GM19397 (cell line): Measurements from ENCODE around the gene KRTAP10-10.
"Not testable (repeated sequence)": the region's sequence is repeated elsewhere in the genome, so short reads cannot be mapped to it uniquely, and the experiment has no call there.

Experiments
- ATAC-seq: cut with Tn5 transposase; IDR thresholded peaks from one replicate; pipeline ENCODE4 v1.9.1; 2021; ENCODE audit warnings: mild to moderate bottlenecking, moderate library complexity; ENCODE audit not compliant: unreplicated experiment

KRTAP10-10 gene

GRCh38 chr21:44625756-44626155, 11.4 kb upstream of the KRTAP10-10 start:
- ATAC-seq: no peak

- no peak for ATAC-seq
Observed at GRCh38 chr21:44626262-44626661, 10.9 kb upstream of the KRTAP10-10 start.

DNA sequence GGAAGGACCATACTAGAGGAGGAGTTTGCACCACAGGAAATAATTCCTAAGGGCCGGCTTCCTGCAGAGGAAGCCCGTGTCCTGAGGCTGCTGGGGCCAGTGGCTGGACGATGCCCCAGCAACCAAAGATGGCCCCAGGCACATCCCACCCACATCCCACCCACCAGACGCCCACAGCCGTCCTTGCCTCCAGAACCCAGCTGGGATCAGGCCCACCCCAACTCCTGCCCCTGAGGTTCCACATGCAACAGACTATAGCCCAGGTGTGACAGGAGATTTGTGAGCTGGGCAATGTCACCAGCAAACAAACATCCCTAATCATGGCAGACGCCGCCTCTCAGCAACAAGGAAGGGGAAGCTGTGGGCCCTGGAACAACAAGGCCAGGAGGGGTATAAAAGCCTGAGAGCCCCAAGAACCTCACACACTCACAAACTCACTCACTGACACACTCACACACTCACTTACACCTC, 10.4 kb upstream of the KRTAP10-10 start, which contains the start of gene KRTAP10-9:
Gene KRTAP10-9, plus strand, starts transcription at position 421 of the 471 bp plus-strand sequence. CDS start 79 bp downstream, outside the sequence.
- no peak for ATAC-seq

DNA sequence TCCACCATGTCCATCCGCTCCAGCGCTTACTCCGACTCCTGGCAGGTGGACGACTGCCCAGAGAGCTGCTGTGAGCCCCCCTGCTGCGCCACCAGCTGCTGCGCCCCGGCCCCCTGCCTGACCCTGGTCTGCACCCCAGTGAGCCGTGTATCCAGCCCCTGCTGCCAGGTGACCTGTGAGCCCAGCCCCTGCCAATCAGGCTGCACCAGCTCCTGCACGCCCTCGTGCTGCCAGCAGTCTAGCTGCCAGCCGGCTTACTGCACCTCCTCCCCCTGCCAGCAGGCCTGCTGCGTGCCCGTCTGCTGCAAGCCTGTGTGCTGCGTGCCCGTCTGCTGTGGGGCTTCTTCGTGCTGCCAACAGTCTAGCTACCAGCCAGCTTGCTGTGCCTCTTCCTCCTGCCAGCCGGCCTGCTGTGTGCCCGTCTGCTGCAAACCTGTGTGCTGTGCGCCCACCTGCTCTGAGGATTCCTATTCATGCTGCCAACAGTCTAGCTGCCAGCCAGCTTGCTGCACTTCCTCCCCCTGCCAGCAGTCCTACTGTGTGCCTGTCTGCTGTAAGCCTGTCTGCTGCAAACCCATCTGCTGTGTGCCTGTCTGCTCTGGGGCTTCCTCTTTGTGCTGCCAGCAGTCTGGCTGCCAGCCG, 9.9 kb upstream of the KRTAP10-10 start:
- ATAC-seq: not testable (repeated sequence)

- ATAC-seq: not testable (repeated sequence)
Observed at GRCh38 chr21:44627831-44628233, 9.3 kb upstream of the KRTAP10-10 start.

DNA sequence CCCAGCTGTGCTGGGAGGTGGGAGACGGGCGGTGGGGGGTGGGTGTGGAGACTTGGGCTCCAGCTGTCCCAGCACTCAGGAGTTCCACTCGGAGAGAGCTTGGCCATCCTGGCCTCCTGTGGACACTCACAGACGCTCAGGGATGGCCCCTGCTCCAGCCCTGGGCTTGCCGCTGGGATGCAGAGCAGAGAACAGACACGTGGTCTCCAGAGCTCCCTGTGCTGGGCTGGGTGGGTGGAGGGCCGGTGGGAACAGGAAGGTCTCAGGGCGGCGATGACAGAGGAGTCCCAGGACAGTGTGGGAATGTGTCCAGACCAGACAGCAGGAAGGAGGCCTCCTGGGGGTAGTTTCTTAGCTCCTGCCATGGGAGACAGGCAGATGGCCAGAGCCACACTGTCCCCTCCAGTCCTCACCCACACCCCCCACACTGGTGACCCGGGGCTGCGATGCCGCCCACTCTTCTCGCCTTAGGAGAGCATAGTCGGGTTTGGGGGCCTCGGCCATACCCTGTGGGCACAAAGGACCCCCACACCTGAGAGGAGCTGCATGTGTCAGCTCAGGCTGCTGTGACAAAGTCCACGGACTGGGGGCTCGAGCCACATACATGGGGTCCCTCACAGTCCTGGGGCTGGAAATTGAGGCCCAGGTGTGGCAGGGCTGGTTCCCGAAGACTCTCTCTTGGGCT, 8.3 kb upstream of the KRTAP10-10 start:
- no peak for ATAC-seq

GRCh38 chr21:44630440-44630839, 6.7 kb upstream of the KRTAP10-10 start:
- no peak for ATAC-seq

- no peak for ATAC-seq
Observed at GRCh38 chr21:44632067-44632466, 5.1 kb upstream of the KRTAP10-10 start.

- no peak for ATAC-seq
Observed at GRCh38 chr21:44636209-44637017, 743 bp upstream of the KRTAP10-10 start.

- not testable (repeated sequence) for ATAC-seq
Observed at GRCh38 chr21:44637851-44638348, 744 bp downstream of the KRTAP10-10 start.

DNA sequence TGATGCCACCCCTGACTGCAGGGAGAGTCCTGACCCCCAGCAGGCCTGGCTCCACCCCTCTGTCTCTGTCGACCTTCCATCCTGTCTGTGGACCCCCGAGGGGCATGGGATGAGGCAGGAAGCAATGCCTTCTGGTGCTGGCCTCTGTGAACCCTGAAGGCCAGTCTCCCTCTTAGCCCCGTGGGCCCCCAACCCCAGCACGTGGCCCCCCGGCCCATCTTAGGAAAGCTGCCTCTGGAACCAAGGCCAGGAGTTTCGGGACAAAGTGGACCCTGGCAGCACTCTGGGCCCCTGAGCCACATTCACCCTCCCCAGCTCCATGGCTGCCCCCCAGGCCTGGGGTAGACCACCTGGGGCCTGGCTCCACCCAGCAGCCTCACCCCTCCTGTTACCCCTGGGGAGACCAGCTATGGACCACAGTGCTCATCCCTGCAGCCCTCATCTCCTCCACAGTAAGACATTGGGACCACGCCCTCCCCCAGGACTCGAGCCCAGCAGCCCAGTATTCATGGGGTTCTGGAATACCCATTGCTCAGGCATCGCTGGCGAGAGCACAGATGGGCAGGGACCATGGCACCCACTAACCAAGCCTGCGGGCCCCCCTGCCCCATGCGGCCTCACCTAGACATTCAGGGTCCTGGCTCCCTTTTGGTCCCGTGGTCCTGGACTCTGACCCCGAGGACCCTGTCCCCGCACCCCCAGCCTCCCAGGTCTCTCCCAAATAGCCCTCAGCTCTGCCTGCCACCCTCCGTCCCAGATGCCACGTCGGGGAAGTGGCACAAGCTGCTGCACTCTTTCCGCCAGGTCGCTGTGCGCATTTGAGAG, 1.6 kb downstream of the KRTAP10-10 start:
- not testable (repeated sequence) for ATAC-seq

DNA sequence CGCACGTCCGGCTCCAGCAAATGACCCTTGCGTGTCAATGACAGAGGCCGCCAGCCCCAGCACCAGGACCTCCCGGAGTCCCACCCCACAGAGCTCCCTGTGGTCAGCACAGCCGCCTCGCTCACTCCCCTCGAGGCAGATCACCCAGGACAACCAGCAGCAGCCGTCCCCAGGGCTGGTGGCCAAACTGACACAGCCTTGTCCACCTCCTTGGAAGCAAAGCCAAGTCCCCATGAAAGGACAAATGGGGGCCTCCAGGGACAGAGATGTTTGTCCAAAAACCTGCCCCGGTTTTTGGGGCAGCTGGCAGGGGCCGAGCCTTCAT, 2.1 kb downstream of the KRTAP10-10 start:
- ATAC-seq: no peak

- no peak for ATAC-seq
Observed at GRCh38 chr21:44640761-44641160, 3.6 kb downstream of the KRTAP10-10 start.

GRCh38 chr21:44643741-44644310, 6.7 kb downstream of the KRTAP10-10 start:
- no peak for ATAC-seq

DNA sequence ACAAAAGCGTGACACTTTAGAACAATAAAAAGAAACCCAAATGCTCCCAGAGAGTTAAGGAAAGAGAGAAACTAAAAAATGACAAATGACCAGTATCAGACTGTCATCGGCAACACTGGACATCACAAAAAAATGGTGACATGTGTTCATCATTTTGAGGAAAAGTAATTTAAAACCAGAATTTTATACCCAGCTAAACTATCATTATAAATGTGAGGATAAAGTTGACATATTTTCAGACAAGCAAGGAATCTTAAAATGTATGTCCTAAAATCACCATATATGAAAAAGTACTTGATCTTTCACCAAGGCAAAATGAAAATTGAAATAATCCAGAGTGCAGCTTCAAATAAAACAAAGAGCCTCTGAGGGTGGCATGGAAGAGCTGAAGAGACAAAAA, 7.7 kb downstream of the KRTAP10-10 start:
- no peak for ATAC-seq

GRCh38 chr21:44646366-44647221, 9.4 kb downstream of the KRTAP10-10 start, which contains the start of gene KRTAP10-11:
TSS of gene KRTAP10-11 (plus strand) at chr21:44646414. CDS start at chr21:44646459, 45 bp downstream.
- not testable (repeated sequence) for ATAC-seq

DNA sequence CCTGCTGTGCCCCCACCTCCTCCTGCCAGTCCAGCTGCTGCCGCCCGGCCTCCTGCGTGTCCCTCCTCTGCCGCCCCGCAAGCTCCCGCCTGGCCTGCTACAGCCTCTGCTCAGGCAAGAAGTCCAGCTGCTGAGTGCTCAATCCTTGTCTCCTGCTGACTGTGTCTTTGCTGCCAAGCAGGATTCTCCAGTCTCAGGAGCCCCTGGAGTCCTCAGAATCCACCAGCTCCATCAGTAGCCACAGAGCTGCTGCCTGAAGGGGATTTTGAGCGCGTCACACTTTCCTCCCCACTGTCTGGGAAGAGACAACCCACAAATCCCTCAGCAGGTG, 10.0 kb downstream of the KRTAP10-10 start:
- ATAC-seq: no peak

DNA sequence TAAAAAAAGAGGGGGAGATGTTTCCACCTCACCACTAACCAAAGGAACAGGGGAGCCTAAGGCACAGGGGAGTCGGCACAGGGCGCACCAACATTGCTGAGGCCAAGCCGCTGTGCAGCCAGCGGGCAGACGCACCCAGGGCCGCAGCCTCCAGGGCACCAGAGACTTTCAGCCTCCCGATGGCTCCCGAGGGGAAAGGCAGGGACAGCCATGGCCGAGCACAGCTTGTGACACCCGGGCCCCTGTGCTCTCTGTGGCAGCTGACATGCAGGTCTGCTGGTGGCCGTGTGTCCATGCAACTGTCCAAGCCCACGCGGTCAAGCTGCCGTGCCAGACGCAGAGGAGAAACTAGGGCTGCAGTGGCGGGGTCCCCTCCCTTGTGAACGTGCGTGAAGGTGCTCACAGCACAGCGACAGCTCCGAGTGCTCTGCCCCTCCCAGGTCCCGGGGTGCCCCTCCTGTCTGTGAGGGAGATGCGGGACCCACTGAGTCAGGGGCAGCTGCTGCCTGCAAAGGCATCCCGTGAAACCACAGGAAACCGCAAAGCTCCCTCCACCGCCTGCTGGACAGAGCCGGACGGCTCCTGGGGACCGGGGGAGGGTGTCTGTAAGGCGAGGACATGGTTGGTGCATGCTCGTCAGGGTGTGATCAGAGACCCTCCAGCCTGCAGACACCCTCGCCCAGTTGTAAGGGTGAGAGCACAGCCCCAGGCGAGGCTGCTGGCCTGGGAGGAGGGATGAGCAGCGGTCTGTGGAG, 11.6 kb downstream of the KRTAP10-10 start:
- no peak for ATAC-seq
